Measurements from ENCODE around the gene SLC25A13. TPM values are rescaled to one million over a fixed set of nuclear protein-coding genes. Genes with fewer than 3 reads are reported as not detected.

SLC25A13 gene
- total and polyA plus RNA-seq, 9 of the 15 experiments (the other 6 are each of a cell fraction or from before 2014, with no cell fraction given) = 21.4 to 80.2 (median 58.7) TPM

- TF ChIP-seq FOXP4 (CRISPR knock-in tag; IDR thresholded peaks at IDR 0.05; ENCODE audit: borderline replicate concordance) (peak; percentile 98), AFF4 (CRISPR knock-in tag; IDR thresholded peaks at IDR 0.05) (peak; percentile 97), L3MBTL2 (IDR thresholded peaks at IDR 0.05) (peak; percentile 96), SRF (CRISPR knock-in tag; IDR thresholded peaks at IDR 0.05) (no peak; a peak in 1 of 4 replicates), C11orf30 (IDR thresholded peaks at IDR 0.05; ENCODE audit: low read depth) (no peak), PYGO2 (tag; IDR thresholded peaks at IDR 0.05) (no peak), HNRNPH1 (optimal IDR thresholded peaks at IDR 0.05; ENCODE audit: low read depth, low read length) (no peak), RBM15 (IDR thresholded peaks at IDR 0.05; ENCODE audit: insufficient read depth, low read length) (no peak), SETDB1 (IDR thresholded peaks at IDR 0.05; ENCODE audit: low read length) (no peak), FOS (IDR thresholded peaks at IDR 0.05; ENCODE audit: extremely low read depth, insufficient read length) (peak; percentile 37), ZNF41 (CRISPR knock-in tag; conservative IDR thresholded peaks at IDR 0.05) (no peak), NELFE (IDR thresholded peaks at IDR 0.05; ENCODE audit: insufficient read depth, insufficient read length) (no peak), ILF3 (IDR thresholded peaks at IDR 0.05; ENCODE audit: borderline replicate concordance) (no peak), POLR3A (IDR thresholded peaks at IDR 0.05; ENCODE audit: borderline replicate concordance, extremely low read depth, insufficient read depth, insufficient read length) (no peak), ZNF23 (CRISPR knock-in tag; IDR thresholded peaks at IDR 0.05) (no peak), RB1 (IDR thresholded peaks at IDR 0.05; ENCODE audit: low read depth) (peak; percentile 85), SAFB (IDR thresholded peaks at IDR 0.05; ENCODE audit: borderline replicate concordance, low read depth, low read length) (no peak; the same call in none of the 2 replicates), TRIM25 (IDR thresholded peaks at IDR 0.05; ENCODE audit: borderline replicate concordance) (no peak), XRCC3 (IDR thresholded peaks at IDR 0.05) (no peak), NFATC3 (IDR thresholded peaks at IDR 0.05) (no peak), MYC (IDR thresholded peaks at IDR 0.05; ENCODE audit: low read depth, low read length) (peak; percentile 95), MYC (CRISPR knock-in tag; IDR thresholded peaks at IDR 0.05; ENCODE audit: borderline replicate concordance, low read depth) (peak; percentile 92; the same call in 1 of the 2 replicates)
Measured at GRCh38 chr7:96321658-96322372, at the start of gene SLC25A13 (continued).

Data from K562 (cell line).